Ovary (tissue), 10 donors: Measurements from ENCODE around the gene LTBR. TPM values are rescaled to one million over a fixed set of nuclear protein-coding genes. Genes with fewer than 3 reads are reported as not detected.

Experiments
- DNase-seq, 5 donors: peaks; one replicate each; pipeline ENCODE4 v3.0.0-alpha.2; 2019 to 2020
- H3K27ac ChIP-seq, 2 donors: fragments of 200-600 bp; one replicate each; pipeline versions ENCODE4 v1.5.1 to v1.8.0; 2019 to 2022
- H3K27me3 ChIP-seq: fragments of 200-600 bp; one replicate; pipeline ENCODE4 v1.8.0; 2022
- H3K36me3 ChIP-seq: fragments of 200-600 bp; sonication (generic); one replicate; pipeline ENCODE4 v1.5.1; 2019
- H3K4me1 ChIP-seq: one replicate; pipeline ENCODE4 v1.8.1; 2013; ENCODE audit warnings: mild to moderate bottlenecking, moderate library complexity; ENCODE audit not compliant: insufficient read depth
- H3K4me3 ChIP-seq: fragments of 200-600 bp; sonication (generic); one replicate; pipeline ENCODE4 v1.5.1; 2017
- H3K9me3 ChIP-seq, 2 donors: fragments of 200-600 bp in 1 of 2; sonication (generic) in 1 of 2; one replicate each; pipeline versions ENCODE4 v1.5.1 to v1.8.1; 2013 to 2019; ENCODE audit warnings: mild to moderate bottlenecking in 1 of 2, moderate library complexity in 1 of 2
- EP300 ChIP-seq: sonication (generic); formaldehyde crosslinking; IDR thresholded peaks from one replicate; pipeline ENCODE4 v1.6.1; 2017; ENCODE audit warnings: antibody characterized with exemption
- POLR2A ChIP-seq: fragments of 450-650 bp; IDR thresholded peaks from one replicate; pipeline ENCODE4 v1.6.1; 2017; ENCODE audit warnings: antibody characterized with exemption, mild to moderate bottlenecking, moderate library complexity
- WGBS, 3 donors: extraction: QIAGEN DNeasy Blood & Tissue Kit in 1 of 3; methylation state at CpG; one replicate each; pipeline versions ENCODE4 v1.1.5 to v1.1.7; 2013 to 2017; 5-methylcytosine and 5-hydroxymethylcytosine counted together
- intact Hi-C, 4 donors: fragments of 100-400 bp; cut with DNase I; formaldehyde crosslinking; loops; one replicate each; pipeline versions ENCODE4 v1.11.0 to v1.15.1; 2022 to 2023
- long read RNA-seq, 3 donors: library from polyadenylated mRNA in 2 of 3; unstranded in 2 of 3; transcript quantifications; one replicate each; pipeline ENCODE4 v2.0.0 and lab custom pipeline, GENCODE V29; 2021 to 2026
- polyA plus RNA-seq, 2 donors: library from polyadenylated mRNA; stranded (reverse); fragments of 200-250 nt in 1 of 2; fragments of 350-450 nt in 1 of 2; fragmentation: Illumina TruSeq in 1 of 2; extraction: RNeasy Lipid Tissue Mini Kit (QIAGEN cat#74804) in 1 of 2; gene quantifications; one replicate each; pipeline ENCODE4 v1.2.3, GENCODE V29; 2013 to 2014
- total RNA-seq, 7 donors: library from RNA; depleted of rRNA in 2 of 7; stranded (reverse); fragments of >200 nt in 2 of 7; fragmentation: NEBNext Ultra II Directional in 3 of 7; extraction: Animal tissue kit (Norgen Biotek cat#: 25700) in 3 of 7; gene quantifications; one replicate each; pipeline versions ENCODE4 v1.1.0 to v1.2.4, GENCODE V29; 2016 to 2023
- TF ChIP-seq, protein P1 (sequence below), 3 donors: fragments of 450-650 bp in 2 of 3; fragments of 200-600 bp in 1 of 3; IDR thresholded peaks; one replicate each; pipeline versions ENCODE4 v1.5.1 to v1.8.0; 2016 to 2022; ENCODE audit warnings: antibody characterized with exemption in 3 of 3, mild to moderate bottlenecking in 1 of 3
- donor health status: DM: no; HTN: no; CAD: no; lungs with moderate emphysema.
- donor health status: DM: no; HTN: no; CAD: no.
- donor health status: Bipolar disorder and iron deficiency.
- donor health status: DM: yes; HTN: yes; CAD: no.
- donor health status: DM: no; HTN: no; CAD: no.
- donor health status: DM: yes; HTN: yes; CAD: no.

Gene LTBR
- total RNA-seq (100 to 1,000 TPM in 3 of 7 donors, 10 to 100 TPM in 4; 55.8 to 131 (median 92.6) TPM), polyA plus RNA-seq (10 to 100 TPM; 21.9 to 65.7 TPM)
- long read RNA-seq, donor 1, transcript LTBR-201 (10 exons, 2,260 nt) = major isoform, 365 of 607 reads
- long read RNA-seq, donor 1, partial matches to known transcripts = 155 of 607 reads
- long read RNA-seq, donor 1, other reads (novel, unspliced or antisense) = 81 of 607 reads
- long read RNA-seq, donor 2, partial matches to known transcripts = 0 of 3 reads
- long read RNA-seq, donor 2, other reads (novel, unspliced or antisense) = 0 of 3 reads
- long read RNA-seq, donor 3, transcript LTBR-201 (10 exons, 2,260 nt) = major isoform, 71 of 144 reads
- long read RNA-seq, donor 3, partial matches to known transcripts = 48 of 144 reads
- long read RNA-seq, donor 3, other reads (novel, unspliced or antisense) = 22 of 144 reads

DNA sequence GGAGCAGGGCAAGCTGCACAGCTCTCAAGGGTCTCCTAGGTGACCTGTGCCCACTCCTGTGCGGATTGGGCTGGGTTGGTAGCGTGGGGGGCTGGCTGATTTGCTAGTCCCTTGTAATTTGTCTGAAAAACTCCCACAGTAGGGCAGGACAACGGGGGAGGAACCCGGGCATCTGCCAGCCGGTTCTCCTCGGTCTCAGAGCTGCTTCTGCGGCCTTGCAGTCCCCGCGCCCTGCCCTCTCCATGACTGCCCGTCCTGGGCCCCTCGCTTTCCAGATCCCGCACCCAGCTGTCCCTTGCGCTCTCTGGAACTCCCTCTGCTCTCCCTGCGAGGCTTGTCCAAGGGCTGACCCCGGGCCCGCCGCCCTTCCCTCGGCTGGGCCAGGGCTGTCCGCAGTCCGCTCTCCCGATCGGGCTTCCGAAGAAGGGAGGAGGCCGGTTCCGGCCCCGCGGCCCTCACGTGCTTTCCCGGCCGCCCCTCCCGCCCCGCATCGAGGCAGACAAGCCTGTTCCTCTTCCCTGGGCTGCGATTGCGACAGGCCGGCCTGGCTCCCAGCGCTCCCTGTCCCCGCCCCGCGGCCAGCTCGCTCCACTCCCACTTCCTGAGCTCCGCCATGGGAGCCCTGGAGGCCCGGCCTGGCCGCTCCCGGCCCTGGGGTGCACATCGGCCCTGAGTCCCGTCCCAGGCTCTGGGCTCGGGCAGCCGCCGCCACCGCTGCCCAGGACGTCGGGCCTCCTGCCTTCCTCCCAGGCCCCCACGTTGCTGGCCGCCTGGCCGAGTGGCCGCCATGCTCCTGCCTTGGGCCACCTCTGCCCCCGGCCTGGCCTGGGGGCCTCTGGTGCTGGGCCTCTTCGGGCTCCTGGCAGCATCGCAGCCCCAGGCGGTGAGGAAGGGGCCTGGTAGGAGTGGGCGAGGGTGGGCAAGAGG, at the start of gene LTBR:
Gene LTBR, plus strand, starts transcription at position 591 of the 927 bp plus-strand sequence. Its CDS starts 197 bp downstream, at position 788.
- Histone ChIP-seq H3K27ac (peak within 1 kb of the TSS; percentile 89 to 91), H3K9me3 (no peaks in the 10 kb centered on the region), H3K36me3 (no peaks in the 10 kb centered on the region), H3K4me1 (peaks cover 10% of the 10 kb centered on the region), H3K27me3 (no peaks in the 10 kb centered on the region), H3K4me3 (peak within 1 kb of the TSS; percentile 69)
- WGBS, 3 donors = 1 to 2% (median 1%) methylated on average over 44 to 62 of the region's 62 CpGs
- peak; percentile 95 to 97 (median 96) for DNase-seq
- peak; percentile 85 for TF ChIP-seq EP300
- peak; percentile 81 for TF ChIP-seq POLR2A
- TF ChIP-seq, protein P1, sequence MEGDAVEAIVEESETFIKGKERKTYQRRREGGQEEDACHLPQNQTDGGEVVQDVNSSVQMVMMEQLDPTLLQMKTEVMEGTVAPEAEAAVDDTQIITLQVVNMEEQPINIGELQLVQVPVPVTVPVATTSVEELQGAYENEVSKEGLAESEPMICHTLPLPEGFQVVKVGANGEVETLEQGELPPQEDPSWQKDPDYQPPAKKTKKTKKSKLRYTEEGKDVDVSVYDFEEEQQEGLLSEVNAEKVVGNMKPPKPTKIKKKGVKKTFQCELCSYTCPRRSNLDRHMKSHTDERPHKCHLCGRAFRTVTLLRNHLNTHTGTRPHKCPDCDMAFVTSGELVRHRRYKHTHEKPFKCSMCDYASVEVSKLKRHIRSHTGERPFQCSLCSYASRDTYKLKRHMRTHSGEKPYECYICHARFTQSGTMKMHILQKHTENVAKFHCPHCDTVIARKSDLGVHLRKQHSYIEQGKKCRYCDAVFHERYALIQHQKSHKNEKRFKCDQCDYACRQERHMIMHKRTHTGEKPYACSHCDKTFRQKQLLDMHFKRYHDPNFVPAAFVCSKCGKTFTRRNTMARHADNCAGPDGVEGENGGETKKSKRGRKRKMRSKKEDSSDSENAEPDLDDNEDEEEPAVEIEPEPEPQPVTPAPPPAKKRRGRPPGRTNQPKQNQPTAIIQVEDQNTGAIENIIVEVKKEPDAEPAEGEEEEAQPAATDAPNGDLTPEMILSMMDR (IDR thresholded peaks at IDR 0.05) = peak in 1 of 3 donors; percentile 29
- intact Hi-C loops = loop anchor here in 3 of 4 donors (5.0 kb wide), 1 partner anchor 47 kb away; no protein-coding TSS in a partner anchor

GRCh38 chr12:6334359-6334758, 49.6 kb upstream of the LTBR start:
- Histone ChIP-seq H3K27me3 (no peaks in the 10 kb centered on the region), H3K36me3 (no peaks in the 10 kb centered on the region), H3K27ac (peak overlapping the region in 1 of 2 donors; percentile 97), H3K4me3 (no peak overlapping the region), H3K9me3 (no peaks in the 10 kb centered on the region), H3K4me1 (peaks cover 26% of the 10 kb centered on the region)
- no peak for TF ChIP-seq EP300
- TF ChIP-seq, protein P1 (IDR thresholded peaks at IDR 0.05) = no peak
- TF ChIP-seq POLR2A = no peak
- WGBS, 3 donors = 38 to 46% (median 41%) methylated on average over 5 of the region's 5 CpGs
- intact Hi-C loops = loop anchor here in 1 of 4 donors (5.0 kb wide), 1 partner anchor 203 kb away; no protein-coding TSS in a partner anchor
- no peak for DNase-seq

DNA sequence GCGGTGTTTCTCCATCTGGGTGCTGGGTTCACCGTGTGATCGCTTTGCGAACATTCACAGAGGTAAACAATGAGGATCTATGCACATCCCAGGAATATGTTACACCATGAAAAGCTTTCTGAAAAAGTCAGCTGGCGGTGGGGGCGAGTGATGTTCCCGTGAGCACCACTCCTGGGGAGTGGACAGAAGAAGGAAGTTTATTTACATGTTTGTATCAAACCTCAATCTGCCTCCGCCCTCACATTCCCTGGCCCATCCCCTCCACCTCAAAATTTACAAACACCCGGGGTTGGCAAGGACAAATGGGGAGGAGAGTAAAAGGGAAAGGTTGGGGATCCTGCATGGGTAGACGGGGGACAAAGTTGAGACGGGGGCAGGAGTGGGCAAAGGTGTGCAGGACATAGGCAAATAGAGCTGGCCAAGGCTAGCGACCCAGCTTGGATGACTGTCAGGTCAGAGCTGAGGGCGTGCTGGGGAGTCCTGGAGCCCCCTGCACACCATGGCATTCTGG, 49.0 kb upstream of the LTBR start:
- peak overlapping the region; percentile 41 for H3K4me3 ChIP-seq
- peak overlapping the region; percentile 82 to 97 for H3K27ac ChIP-seq
- peak in 1 of 5 donors; percentile 52 for DNase-seq
- whole genome bisulfite sequencing, 3 donors = 12 to 15% (median 13%) methylated on average over 13 of the region's 13 CpGs
- intact Hi-C loops = loop anchor here (5.0 kb wide), 3 partner anchors 42 to 202 kb away; partner anchors contain the start of genes LTBR (in 3 of the 4) and SCNN1A (in 1 of the 4)
- no peaks in the 10 kb centered on the region for H3K9me3 ChIP-seq
- no peaks in the 10 kb centered on the region for H3K27me3 ChIP-seq
- H3K4me1 ChIP-seq = peaks cover 26% of the 10 kb centered on the region
- TF ChIP-seq EP300 = no peak
- TF ChIP-seq, protein P1 (IDR thresholded peaks at IDR 0.05) = no peak
- no peak for TF ChIP-seq POLR2A
- no peaks in the 10 kb centered on the region for H3K36me3 ChIP-seq
